Epithelial cell of esophagus (primary cell): ENCODE measurements around the gene MAP2K5.

Experiments
- DNase-seq: peaks from one replicate; pipeline ENCODE4 v3.0.0; 2010; ENCODE audit warnings: low read depth
- H3K4me3 ChIP-seq: 2 replicates; pipeline ENCODE4 v1.5.1; 2011; ENCODE audit warnings: mild to moderate bottlenecking, low read length, control low read depth
- CTCF ChIP-seq: IDR thresholded peaks from 2 replicates; pipeline ENCODE4 v1.5.1; 2011; ENCODE audit warnings: low read depth, mild to moderate bottlenecking, low read length, control low read depth, inconsistent platforms; ENCODE audit not compliant: insufficient read depth; ENCODE audit errors: missing control alignments

MAP2K5 gene

DNA sequence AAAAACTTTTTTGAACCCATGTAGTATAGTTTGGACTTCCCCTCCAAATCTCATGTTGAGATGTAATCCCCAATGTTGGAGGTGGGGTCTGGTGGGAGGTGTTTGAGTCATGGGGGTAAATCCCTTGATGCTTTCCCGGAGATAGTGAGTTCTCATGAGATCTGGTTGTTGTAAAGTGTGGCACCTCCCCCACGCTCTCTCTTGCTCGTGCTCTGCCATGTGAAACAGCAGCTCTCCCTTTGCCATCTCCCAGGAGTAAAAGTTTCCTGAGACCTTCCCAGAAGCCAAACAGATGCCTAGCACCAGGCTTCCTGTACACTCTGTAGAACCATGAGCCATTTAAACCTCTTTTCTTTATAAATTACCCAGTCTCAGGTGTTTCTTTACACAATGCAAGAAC lies 313.3 kb downstream of the MAP2K5 start:
- TF ChIP-seq CTCF = no peak
- no peak for DNase-seq
- H3K4me3 ChIP-seq = no peak overlapping the region
